ENCODE measurements around the gene KNDC1.

DNA sequence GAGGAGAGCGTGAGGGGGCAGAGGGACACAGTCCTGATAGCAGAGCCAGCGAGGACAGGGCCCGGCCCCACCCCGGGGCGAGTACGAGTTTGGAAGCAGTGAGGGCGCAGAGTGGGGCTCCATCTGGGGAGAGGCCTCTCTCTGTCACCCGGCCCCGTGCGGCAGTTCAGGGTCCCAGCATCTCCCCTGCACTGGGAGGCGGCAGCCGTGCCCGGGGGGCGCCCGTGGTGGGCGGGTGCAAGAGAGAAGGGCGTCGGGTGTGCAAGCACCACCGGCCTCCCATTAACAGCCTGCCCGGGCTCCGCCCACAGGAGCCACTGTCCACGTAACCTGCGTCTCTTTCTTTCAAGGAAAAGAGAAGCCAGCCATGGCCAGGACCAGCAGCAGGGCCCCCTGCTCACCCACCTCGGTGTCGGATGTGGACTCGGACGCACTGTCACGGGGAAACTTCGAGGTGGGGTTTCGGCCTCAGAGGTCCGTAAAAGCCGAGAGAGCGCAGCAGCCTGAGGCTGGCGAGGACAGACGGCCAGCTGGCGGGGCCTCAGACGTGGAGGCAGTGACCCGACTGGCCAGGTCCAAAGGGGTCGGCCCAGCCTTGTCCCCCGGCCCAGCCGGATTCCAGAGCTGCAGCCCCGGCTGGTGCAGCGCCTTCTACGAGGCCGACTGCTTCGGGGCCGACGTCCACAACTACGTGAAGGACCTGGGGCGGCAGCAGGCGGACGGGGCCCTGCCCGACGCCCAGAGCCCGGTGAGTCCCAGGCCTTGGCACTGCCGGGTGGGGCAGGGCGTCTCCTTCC, 41.3 kb downstream of the KNDC1 start:
- TF ChIP-seq, protein P1, sequence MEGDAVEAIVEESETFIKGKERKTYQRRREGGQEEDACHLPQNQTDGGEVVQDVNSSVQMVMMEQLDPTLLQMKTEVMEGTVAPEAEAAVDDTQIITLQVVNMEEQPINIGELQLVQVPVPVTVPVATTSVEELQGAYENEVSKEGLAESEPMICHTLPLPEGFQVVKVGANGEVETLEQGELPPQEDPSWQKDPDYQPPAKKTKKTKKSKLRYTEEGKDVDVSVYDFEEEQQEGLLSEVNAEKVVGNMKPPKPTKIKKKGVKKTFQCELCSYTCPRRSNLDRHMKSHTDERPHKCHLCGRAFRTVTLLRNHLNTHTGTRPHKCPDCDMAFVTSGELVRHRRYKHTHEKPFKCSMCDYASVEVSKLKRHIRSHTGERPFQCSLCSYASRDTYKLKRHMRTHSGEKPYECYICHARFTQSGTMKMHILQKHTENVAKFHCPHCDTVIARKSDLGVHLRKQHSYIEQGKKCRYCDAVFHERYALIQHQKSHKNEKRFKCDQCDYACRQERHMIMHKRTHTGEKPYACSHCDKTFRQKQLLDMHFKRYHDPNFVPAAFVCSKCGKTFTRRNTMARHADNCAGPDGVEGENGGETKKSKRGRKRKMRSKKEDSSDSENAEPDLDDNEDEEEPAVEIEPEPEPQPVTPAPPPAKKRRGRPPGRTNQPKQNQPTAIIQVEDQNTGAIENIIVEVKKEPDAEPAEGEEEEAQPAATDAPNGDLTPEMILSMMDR (IDR thresholded peaks at IDR 0.05; ENCODE audit: low read depth, low read length), result no peak
- TF ChIP-seq, protein P2, sequence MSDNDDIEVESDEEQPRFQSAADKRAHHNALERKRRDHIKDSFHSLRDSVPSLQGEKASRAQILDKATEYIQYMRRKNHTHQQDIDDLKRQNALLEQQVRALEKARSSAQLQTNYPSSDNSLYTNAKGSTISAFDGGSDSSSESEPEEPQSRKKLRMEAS (IDR thresholded peaks at IDR 0.05; ENCODE audit: low read depth, low read length), result no peak
- TF ChIP-seq POLR2A (IDR thresholded peaks at IDR 0.05; ENCODE audit: extremely low read depth, insufficient read length), result no peak

Data from NB4 (cell line).